Measurements from ENCODE around the gene SOX6.
"Not testable (repeated sequence)": the region's sequence is repeated elsewhere in the genome, so short reads cannot be mapped to it uniquely, and the experiment has no call there.

The SOX6 gene

DNA sequence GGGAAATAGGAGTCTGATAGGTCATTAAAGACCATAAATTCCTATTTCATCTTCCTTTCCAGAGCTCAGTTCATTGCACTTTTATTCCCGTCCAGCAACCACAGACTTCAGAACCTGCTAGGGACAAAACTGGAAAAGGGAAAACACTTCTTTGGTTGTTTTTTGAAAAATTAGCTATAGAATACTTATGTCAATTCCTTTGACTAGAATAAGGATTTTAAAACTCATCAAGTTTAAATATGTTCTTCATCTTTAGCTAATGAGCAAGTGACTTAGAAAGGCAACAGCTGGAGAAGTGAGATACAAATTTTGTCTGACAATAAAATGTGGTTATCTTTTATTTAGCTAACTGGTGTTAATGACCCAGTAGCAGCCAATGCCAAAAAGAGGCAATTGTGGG is 206.9 kb downstream of the SOX6 start:
- DNase-seq (ENCODE audit: low read depth in 2 of 2) = no peak

DNA sequence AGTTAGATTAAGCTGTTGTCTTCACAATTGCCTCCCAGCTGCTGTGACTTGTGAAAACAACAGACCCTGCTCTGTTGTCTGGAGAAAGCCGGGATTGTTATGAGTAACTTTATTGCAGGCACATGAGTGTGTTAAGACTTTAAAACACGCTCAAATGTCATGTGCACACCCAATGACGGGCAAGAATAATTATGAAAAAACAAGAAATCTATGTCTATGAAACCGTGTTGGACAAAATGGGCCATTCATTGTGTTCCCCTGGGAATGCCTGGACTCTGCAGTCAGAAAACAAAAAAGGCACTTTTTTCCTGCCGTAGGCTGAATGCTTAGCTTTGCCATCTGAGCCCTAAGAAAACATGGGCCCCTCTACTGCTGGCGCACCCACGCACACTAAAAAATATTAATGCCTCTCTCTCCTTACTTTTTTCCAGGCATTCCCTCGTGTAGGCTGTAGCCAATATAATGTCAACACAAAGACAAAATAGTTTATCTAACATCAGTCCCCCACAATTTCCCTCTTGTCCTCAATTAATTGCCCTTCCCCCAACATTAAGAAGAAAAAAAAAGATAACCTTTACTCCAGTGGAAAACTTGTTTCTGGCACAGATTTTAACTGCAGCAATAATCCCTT is 207.9 kb downstream of the SOX6 start:
- DNase-seq (ENCODE audit: low read depth in 2 of 2) = no peak

DNA sequence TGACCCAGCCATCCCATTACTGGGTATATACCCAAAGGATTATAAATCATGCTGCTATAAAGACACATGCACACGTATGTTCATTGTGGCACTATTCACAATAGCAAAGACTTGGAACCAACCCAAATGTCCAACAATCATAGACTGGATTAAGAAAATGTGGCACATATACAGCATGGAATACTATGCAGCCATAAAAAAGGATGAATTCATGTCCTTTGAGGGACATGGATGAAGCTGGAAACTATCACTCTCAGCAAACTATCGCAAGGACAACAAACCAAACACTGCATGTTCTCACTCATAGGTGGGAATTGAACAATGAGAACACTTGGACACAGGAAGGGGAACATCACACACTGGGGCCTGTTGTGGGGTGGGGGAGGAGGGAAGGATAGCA is 209.4 kb downstream of the SOX6 start:
- not testable (repeated sequence) for DNase-seq (ENCODE audit: low read depth in 2 of 2)

DNA sequence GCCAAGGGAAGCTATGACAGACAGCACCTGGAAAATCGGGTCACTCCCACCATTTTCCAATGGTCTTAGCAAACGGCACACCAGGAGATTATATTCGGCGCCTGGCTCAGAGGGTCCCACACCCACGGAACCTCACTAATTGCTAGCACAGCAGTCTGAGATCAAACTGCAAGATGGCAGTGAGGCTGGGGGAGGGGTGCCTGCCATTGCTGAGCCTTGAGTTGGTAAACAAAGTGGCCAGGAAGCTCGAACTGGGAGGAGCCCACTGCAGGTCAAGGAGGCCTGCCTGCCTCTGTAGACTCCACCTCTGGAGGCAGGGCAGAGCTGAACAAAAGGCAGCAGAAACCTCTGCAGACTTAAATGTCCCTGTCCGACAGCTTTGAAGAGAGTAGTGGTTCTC is 214.7 kb downstream of the SOX6 start:
- not testable (repeated sequence) for DNase-seq (ENCODE audit: low read depth in 2 of 2)

DNA sequence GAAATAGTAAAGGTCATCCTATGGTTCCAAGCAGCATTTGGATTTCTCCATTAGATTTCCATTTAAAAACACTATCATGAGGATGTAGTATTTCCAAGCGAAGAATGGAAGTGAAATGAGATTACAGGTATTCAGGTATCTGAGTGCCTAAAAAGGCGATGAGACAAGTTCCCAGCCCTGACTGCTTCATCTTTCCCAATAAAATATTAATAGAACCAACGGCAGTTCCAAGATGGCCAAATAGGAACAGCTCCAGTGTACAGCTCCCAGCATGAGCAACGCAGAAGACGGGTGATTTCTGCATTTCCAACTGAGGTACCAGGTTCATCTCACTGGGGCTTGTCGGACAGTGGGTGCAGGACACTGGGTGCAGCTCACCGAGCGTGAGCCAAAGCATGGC is 215.2 kb downstream of the SOX6 start:
- DNase-seq (ENCODE audit: low read depth in 2 of 2) = not testable (repeated sequence)

DNA sequence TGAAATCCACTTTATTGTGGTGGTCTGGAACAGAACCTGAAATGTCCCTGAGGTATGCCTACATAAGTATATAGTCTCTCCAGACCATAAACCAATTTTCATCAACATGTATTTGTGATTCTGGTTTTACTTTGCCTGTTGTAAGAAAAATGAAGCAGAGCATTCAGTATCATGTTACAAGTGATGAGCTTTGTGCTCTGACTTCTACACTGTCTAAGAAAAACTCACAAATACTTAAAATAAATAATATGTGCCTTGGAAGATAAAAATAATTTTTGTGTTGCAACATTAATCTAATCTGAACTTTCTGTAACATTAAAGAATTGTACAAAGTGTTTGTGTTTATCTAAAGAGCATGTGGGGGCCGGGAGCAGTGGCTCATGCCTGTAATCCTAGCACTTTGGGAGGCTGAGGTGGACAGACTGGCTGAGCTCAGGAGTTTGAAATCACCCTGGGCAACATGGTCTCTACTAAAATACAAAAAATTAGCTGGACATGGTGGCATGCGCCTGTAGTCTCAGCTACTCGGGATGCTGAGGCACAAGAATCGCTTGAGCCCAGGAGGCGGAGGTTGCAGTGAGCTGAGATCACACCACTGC is 219.5 kb downstream of the SOX6 start:
- no peak for DNase-seq (ENCODE audit: low read depth in 2 of 2)

DNA sequence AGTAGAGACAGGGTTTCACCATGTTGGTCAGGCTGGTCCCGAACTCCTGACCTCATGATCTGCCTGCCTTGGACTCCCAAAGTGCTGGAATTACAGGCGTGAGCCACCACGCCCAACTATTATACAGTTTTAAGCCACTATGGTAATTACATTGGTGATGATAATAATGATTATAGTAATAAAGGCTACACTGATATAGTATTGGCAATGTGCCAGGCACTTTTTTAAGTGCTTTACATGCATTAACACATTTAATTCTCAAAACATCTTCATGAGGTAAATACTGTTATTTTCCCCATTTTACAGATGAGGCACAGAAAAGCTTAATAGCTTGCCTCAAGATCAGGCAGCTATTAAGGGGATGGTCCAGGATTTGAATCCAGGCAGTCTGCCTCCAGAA is 222.5 kb downstream of the SOX6 start:
- no peak for DNase-seq (ENCODE audit: low read depth in 2 of 2)

DNA sequence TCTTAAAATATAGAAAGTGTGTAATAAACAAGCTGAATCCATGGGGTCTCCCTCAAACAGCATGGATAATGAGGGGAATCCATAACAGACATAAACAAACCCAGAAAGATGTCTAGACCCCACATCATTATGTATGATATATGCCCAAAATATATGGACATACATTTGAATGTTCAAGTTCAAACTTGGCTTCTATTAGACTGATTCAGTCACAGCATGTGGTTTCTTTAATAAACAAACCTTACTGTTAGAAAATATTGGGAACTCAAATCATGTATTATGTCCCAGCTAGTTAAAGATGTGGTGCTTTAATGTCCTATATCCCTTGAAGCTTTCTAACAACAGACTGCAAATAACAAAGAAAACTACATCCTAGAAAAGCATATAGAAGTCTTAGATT is 228.6 kb downstream of the SOX6 start:
- no peak for DNase-seq (ENCODE audit: low read depth in 2 of 2)

DNA sequence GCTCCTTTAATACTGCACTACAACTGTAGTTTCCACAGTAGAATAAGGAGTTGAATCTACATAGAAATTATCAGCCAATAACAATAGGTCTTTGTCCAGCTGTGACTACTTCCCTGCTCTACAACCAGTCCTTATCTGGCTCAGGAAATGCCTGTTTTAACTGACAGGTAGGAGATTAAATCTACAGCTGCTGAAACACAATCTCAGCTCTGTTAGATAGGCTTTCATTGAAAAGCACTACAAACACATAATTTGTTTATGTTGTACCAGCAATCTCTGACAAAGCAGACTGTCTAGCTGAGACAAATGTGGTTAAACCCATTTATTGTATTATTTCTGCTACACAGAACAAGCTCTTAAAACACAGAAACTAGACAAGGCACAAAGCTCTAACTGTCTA is 230.0 kb downstream of the SOX6 start:
- no peak for DNase-seq (ENCODE audit: low read depth in 2 of 2)

DNA sequence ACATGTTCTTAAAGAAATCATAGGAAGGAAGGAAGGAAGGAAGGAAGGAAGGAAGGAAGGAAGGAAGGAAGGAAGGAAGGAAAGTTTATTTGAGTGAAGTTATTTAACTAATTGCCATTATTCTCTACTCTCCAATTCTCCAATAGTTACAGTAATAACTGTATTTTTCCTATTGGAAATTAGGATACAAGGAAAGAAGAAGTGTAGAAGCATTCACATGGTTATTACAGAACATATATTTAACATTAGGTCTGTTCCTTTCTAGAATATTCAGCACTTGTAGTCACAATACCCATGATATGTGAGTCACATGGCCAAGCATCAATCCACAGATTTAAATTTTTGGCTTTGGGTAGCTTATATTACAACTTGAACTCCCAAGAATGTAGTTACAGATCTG is 230.6 kb downstream of the SOX6 start:
- DNase-seq (ENCODE audit: low read depth in 2 of 2) = no peak

DNA sequence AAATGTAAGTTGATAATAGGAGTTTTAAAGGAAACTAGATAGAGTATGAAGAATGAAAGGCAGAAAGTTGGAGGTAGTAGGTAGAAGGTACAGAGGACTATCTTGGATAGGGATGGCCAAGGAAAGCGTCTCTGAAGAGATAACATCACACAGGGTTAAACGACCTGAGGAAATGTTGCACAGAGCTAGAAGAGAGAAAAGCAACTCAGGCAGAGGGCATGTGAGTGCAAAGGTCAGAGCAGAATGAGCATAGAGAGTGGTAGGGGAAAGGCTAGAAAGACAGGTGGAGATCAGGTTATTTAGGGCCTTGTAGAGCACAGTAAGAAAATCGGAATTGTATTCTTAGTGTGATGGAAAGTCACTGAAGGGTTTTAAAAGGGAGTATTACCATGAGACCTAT is 232.0 kb downstream of the SOX6 start:
- DNase-seq (ENCODE audit: low read depth in 2 of 2) = no peak

DNA sequence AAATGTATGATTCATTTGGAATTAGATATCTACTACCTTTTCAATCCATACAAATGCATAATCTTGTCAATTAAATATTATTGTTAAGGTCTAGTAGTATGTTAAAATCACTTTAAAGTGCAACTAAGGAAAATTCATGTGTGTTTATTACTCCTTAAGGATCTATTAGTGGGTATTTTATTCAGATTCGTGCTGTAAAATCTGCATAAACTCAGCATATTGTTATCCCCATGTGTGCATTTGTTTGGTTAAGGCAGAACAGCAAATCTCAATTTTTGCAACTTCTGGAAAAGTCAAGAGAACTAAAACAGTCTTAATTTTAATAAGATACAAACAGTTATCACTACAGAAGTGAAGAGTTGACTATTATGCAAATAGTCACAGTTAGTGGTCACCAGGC is 234.5 kb downstream of the SOX6 start:
- no peak for DNase-seq (ENCODE audit: low read depth in 2 of 2)

DNA sequence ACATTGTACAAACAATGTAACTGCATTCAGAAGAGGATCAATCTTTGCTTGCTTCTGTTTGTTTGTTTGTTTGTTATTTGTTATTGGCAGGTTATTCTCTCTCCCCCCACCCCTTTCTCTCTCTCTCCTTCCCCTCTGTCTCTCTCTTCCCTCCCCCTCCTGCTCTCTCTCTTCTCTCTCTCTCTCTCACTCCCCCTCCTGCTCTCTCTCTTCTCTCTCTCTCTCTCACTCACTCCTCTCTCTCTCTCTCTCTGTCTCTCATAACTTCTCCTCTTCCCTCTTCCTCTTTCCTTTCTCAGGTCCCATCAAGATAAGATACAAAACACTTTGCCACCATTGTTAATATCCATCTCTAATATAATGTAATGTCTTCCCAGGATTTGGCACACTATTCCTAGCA is 236.3 kb downstream of the SOX6 start:
- no peak for DNase-seq (ENCODE audit: low read depth in 2 of 2)

DNA sequence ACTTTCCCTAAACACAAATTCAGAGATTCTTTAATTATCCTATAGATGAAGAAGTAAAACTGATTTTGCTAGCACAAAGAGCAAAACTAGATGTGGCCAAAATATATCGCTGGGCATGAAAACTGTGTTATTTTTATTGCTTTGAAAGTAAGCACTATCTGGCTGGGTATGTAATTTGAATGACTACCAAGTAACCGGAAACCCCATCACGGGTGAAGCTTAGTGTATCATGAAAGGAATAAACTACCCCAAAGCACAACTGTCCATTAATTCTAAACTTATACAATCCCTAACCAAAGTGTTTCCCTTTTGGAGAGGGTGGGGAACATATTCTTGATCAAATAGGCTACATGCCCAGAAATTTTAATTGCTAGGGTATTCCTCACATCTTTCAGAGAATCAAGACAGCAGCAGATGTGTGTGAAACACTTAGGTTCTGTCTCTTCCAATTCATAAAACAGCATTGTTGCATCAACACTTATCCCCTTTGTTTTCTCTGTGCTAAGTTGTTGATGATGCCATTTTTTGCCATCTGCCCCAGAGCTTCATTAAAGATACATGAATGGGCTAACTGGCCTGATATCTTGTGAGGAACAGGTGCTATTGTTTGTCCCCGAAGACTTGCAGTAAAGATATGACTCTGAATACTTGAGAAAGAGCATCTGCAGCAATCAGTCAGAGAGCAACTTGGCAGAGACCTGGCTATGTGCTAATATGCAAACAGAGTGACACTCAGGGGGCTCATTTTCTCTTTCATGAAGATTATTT is 238.2 kb downstream of the SOX6 start:
- no peak for DNase-seq (ENCODE audit: low read depth in 2 of 2)

DNA sequence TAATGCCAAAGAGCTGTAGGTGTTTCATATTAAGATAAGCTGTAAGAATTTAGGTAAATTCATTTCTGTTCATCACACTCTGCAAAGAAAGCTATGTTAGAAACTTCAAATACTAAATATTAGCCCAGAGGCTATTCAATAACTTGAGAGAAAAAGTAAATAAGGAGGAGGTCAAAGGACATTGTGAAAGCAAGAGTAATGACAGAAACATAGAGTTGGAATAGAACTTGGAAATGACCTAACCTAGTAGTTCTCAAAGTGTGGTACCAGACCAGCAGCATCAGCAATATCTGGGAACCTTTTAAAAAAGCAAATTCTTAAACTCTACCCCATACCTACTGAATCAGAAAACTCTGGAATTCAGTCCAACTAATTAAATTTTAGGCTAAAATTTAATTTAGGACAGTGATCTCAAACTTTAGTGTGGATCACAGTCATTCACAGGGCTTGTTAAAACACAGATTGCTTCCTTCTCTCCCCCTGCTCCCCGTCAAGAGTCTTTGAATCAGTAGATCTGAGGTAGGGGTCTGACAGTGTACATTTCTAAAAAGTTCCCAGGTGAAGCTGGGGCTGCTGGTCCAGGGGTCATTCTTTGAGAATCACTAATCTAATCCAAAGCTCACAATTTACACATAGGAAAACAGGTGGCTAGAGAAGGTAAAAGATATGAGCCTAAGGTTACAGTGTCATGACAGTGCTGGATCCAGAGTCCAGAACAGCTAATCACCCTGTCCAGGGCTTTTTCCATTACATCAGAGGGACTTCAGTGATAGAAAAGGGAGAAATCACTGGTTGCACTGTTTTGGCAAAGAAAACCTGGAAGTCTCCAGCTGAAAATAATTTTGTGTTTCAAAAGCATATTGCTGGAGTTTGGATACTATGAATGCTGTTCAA is 241.1 kb downstream of the SOX6 start:
- DNase-seq (ENCODE audit: low read depth in 2 of 2) = no peak

DNA sequence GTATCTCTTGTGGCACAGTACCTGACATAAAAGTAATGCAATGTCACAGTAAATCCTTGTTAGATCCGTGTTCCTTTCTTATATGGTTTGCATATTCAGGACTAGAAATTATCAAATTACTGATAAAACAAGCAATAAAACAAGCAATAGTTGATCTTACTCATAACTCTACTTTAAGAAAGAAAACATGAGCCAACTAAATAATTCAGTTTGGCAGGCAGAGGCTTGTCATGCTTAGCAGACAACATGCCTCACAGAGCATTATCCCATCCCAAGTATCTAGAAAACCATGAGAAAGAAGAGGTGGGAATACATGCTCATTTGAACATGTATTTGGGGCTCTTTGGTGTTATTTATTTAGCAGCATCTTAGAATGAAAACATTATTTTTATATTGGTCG is 241.9 kb downstream of the SOX6 start:
- no peak for DNase-seq (ENCODE audit: low read depth in 2 of 2)

DNA sequence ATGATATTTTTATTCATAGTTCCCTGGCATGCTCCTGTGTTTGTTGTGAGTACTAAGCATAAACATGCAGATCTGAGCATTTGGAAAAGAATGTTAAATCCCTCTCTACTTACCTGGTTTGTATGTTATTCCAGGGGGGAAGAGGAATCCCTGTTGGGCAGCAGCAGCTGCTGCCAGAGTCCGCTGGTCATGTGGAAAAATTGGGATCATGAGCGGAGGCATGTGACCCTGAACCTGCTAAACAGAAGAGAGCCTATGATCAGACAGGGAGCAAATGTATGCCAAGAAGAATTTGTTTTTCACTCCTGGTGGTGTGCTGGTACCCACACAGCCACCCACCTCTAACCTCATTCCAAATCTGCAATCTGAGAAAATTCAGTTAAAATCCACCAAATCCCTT is 244.7 kb downstream of the SOX6 start:
- DNase-seq (ENCODE audit: low read depth in 2 of 2) = no peak

DNA sequence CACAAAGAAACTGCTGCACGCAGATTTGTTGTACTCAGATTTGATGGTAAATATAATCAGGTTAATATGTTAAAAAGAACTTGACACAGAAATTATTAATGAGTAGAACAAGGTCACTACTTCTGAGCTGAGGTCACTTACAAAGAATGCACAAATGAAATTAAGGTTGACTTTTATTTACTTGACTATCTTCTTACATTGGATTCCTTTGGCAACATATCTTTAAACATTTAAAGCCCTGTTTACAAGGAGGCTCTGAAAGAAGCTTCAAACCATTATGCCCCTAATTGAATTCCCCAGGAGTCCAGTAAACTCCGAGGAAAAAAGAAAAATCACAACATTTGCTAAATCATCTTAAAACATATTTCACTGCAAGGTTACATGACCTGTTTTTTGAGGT is 245.5 kb downstream of the SOX6 start:
- DNase-seq (ENCODE audit: low read depth in 2 of 2) = no peak

DNA sequence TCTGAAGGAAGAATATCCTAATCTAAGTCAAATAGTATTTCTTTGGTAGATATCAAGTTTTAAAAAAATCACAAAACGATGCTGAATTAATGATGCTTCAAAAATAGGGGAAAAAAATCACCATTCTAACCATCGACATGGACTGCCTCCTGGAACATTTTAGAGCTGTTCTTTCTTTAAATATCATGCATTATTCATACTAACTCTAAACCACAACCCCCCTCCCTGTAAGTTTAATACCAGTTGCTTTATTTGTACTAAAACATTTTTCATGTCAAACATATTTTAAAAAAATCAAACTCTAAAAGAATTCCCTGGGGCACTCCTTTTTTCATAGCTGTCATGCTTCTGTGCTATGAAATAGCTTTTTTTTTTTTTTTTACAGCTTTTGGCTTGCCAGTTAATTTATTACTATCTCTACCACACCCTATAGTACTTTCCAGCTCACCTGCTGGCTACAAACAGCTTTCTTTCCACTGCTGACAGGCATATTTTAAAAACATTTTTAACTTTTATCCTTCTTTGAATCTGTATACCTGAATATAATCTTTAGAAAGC is 256.9 kb downstream of the SOX6 start:
- DNase-seq (ENCODE audit: low read depth in 2 of 2) = no peak

DNA sequence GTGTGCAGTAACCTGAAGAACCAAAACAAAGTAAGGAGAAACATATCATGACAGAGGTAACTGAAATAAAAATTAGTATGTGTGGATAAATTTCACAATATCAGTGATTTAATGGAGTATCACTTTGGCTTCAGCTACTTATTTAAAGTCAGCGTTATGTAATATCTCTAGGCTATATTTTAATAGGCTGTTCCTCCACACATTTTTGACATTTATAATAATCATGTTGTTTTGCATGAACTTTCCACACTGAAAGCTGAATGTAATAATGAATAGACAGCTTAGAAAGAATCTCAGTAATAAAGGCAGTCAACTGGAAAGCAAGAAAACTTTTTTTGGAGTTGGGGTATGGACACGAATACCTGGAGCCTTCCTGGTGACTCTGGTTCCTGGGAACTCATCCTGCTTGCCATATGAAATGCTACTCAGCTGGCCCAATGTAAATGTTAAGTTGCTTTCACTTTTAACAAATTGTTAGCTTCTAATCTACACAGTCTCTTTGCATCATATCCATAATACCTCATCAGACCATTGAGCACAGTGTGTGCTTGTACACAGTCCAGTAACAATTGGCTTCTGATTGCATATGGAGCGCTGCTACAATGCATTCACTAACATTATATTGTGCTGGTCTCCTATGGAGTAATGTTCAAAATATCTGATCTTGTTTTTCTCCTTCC is 257.7 kb downstream of the SOX6 start:
- no peak for DNase-seq (ENCODE audit: low read depth in 2 of 2)

DNA sequence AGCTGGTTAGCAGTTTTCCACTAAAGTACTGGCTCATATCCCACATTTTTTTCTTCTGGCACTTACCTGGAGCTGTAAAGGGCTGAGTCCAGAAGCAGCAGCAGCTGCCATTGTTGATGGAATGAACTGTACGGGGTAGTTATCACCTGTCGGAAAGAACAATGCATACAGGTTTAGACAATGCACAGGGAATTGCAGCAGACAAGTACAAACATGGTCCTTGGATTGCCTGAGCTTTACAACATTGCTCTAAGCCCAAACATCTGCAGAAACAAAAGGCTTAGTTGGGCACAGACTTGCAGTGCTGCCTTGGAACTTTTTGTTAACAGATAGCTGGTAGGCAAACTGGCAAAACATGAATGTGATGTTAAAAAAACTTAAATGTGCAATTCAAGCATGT is 258.8 kb downstream of the SOX6 start:
- DNase-seq (ENCODE audit: low read depth in 2 of 2) = no peak
